Stimulated activated CD8-positive, alpha-beta memory T cell treated with anti-CD3 and anti-CD28 coated beads, Interleukin-7, amount 100 ng/mL, for 4 hours (primary cell): Measurements from ENCODE around the gene IQCM.

Experiments
- DNase-seq, 2 donors: peaks; one replicate each; pipeline ENCODE4 v3.0.0-alpha.2; 2020; ENCODE audit warnings: low read depth in 2 of 2

The IQCM gene

GRCh38 chr4:149768477-149768876 lies 47.2 kb downstream of the IQCM start:
- no peak for DNase-seq

- DNase-seq: no peak
Observed at GRCh38 chr4:149766135-149766534, 49.5 kb downstream of the IQCM start.

- DNase-seq: no peak
Observed at GRCh38 chr4:149765630-149766029, 50.0 kb downstream of the IQCM start.

- no peak for DNase-seq
Observed at GRCh38 chr4:149755969-149756368, 59.7 kb downstream of the IQCM start.

GRCh38 chr4:149754526-149754925 lies 61.1 kb downstream of the IQCM start:
- no peak for DNase-seq

- no peak for DNase-seq
Observed at GRCh38 chr4:149752729-149753128, 62.9 kb downstream of the IQCM start.

- no peak for DNase-seq
Observed at GRCh38 chr4:149751174-149751573, 64.5 kb downstream of the IQCM start.

GRCh38 chr4:149749784-149750183 lies 65.9 kb downstream of the IQCM start:
- DNase-seq: no peak

- no peak for DNase-seq
Observed at GRCh38 chr4:149747646-149748045, 68.0 kb downstream of the IQCM start.

GRCh38 chr4:149746276-149746675 lies 69.4 kb downstream of the IQCM start:
- no peak for DNase-seq

- no peak for DNase-seq
Observed at GRCh38 chr4:149741186-149741831, 74.3 kb downstream of the IQCM start.

GRCh38 chr4:149738156-149738555 lies 77.5 kb downstream of the IQCM start:
- no peak for DNase-seq

- no peak for DNase-seq
Observed at GRCh38 chr4:149735796-149736195, 79.8 kb downstream of the IQCM start.

- DNase-seq: no peak
Observed at GRCh38 chr4:149728444-149728843, 87.2 kb downstream of the IQCM start.

- DNase-seq: no peak
Observed at GRCh38 chr4:149727663-149728062, 88.0 kb downstream of the IQCM start.

GRCh38 chr4:149723065-149723464 lies 92.6 kb downstream of the IQCM start:
- no peak for DNase-seq

GRCh38 chr4:149719806-149720205 lies 95.8 kb downstream of the IQCM start:
- no peak for DNase-seq

GRCh38 chr4:149719357-149719756 lies 96.3 kb downstream of the IQCM start:
- DNase-seq: no peak

GRCh38 chr4:149718500-149718899 lies 97.1 kb downstream of the IQCM start:
- DNase-seq: no peak

- no peak for DNase-seq
Observed at GRCh38 chr4:149716728-149717127, 98.9 kb downstream of the IQCM start.

GRCh38 chr4:149715822-149716585 lies 99.6 kb downstream of the IQCM start:
- no peak for DNase-seq

GRCh38 chr4:149713031-149713430 lies 102.6 kb downstream of the IQCM start:
- DNase-seq: no peak

GRCh38 chr4:149711593-149712365 lies 103.9 kb downstream of the IQCM start:
- DNase-seq: no peak
